Cortex of kidney (tissue), 1 donor: ENCODE measurements around the gene WDFY4.

ENCODE experiments used
- DNase-seq: peaks from one replicate; lab custom pipeline; 2025; lab: John Stamatoyannopoulos, UW

WDFY4 gene

GRCh38 chr10:48945441-48946130, 260.9 kb downstream of the WDFY4 start:
- no peak for DNase-seq

DNA sequence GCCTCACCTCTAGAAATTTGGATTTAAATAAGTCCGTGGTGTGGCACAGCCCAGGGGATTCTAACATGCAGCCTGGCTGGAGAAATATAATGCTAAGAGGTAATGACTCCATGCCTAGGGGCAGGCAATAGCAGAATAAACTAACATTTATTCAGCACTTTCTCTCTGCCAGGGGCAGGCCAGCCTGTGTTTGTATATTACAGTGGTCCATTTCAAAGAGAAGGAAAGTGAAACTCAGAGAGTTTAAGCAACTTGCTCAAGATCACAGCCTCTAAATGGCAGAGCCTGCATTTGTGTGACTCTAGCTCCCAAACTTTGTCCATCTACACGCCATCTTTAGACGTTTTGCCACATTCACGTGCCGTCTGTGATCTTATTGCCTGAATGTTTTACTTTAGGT, 261.7 kb downstream of the WDFY4 start:
- no peak for DNase-seq

GRCh38 chr10:48946891-48947500, 262.3 kb downstream of the WDFY4 start:
- DNase-seq: no peak

DNA sequence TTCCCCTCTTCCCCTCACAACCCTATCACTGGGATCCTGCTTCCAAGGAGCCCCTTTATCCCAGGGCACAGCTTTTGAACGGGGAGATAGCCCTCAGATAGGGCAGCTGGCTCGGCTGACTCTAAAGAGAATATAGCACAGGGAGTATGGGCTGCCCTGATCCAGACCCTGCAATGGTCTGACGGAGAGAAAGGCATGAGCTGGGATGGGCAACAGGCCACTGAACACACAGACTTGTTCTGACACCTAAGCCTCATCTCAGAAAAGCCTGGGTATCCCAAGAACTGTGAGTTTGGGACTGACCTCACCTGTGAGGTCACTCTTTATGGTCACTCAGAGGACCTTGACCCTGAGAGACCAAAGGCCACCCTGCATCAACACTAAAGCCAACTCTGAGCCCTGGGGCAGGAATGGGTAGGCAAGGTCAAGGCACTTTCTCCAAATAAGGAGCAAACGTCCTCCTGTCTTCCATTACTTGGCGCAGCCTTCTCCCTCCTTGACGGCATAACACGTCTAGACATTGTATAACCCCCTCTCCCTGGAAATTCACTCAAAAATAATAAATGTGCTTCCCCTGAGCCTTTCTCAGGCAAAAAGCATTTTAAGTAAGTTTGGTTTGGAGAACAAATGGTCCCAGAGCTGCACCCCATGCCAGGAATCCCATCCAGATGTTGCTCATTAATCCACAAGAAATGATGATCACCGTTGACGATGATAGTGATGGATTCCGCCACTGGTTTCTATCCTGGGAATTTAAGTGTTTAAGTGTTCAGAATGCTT, 263.2 kb downstream of the WDFY4 start:
- DNase-seq: no peak

DNA sequence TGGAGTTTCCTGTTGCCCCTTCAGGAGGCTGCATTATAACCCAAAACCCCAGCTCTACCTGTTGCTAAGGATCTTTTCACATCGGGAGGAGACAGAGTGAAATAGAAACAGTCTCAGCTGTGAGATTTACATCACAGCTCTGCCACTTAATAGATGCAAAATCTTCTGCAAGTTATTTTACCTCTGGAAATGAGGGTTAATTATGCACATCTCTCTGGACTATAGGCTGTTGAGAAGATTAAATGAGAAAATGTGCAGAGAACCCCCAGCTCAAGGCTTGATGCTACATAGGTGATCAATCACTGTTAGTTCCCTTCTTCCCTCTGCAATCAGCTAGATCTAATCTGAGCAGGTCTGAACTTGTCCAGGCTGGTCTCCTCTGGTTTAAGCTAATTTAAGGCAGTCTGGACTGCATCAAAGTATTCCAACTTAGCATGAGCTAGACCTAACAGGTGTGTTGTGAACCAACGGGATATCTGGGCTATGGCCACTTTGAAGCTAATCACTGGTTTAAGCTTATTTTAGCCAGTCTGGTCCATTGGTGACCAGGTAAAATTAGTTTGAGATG, 263.9 kb downstream of the WDFY4 start:
- DNase-seq: no peak

GRCh38 chr10:48951707-48952106, 267.0 kb downstream of the WDFY4 start:
- no peak for DNase-seq

GRCh38 chr10:48957361-48958151, 272.9 kb downstream of the WDFY4 start:
- no peak for DNase-seq

DNA sequence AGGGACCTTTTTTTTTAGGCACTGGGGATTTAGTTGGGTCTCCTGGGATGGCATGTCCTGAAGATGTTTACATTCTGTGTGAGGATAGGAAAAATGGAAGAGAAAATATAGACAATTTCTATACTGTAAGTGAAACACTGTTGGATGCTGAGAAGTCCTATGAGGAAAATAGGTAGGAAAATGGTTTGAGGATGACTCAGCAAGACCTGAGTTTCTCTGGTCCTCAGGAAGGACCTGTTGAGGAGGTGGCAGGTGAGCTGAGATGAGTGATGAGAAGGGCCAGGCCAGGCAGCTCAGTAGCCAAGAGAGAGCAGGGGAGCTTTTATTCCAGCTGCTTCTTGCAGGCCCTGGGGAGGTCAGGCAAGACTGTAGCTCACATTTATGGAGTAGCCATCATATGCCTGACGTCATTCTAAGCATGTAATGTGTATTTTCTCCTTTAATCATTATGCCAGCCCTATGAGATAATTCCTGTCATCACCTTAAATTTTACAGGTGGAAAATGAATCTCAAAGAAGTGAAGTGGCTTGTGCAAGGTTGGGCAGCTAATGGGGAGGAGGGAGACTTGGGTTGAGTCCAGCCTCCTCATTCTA, 274.0 kb downstream of the WDFY4 start:
- DNase-seq: no peak

DNA sequence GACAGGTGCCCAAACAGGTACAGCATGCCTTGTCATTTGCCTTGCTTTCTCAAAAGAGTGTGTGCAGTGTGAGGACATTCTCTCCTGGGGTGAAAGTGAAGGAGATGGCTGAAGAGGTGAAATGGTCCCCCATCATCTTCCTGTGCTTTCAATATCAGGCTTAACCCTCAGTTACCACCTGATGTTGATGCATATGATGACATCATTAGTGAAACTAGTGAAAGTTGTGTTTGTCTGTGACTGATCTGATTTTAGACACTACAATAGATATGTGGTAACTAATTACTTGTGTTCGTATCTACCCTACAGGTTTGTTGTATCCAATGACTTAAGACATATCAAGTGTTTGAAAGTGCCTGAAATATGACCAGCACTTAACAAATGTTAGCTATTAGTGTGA, 279.4 kb downstream of the WDFY4 start:
- no peak for DNase-seq

- DNase-seq: no peak
Observed at GRCh38 chr10:48965460-48965859, 280.8 kb downstream of the WDFY4 start.

DNA sequence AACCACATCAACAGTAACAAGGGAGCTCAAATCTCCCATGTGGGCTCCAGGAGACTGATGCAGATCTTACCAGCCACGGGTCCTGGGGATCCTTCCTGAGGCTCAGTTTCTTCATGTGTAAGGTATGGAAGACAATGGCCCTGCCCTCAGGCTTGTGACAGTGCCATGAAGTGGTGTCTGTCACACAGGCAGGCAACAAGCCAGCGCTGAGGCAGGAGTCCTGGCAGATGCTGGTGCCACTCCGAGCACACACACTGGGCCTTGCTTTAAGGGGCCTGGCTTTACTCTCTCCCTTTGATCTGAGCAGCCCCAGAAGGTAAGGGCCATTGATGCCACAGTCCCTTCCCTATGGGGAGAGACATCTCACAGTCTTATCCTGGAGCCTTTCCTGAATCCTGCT, 283.4 kb downstream of the WDFY4 start:
- DNase-seq: no peak

DNA sequence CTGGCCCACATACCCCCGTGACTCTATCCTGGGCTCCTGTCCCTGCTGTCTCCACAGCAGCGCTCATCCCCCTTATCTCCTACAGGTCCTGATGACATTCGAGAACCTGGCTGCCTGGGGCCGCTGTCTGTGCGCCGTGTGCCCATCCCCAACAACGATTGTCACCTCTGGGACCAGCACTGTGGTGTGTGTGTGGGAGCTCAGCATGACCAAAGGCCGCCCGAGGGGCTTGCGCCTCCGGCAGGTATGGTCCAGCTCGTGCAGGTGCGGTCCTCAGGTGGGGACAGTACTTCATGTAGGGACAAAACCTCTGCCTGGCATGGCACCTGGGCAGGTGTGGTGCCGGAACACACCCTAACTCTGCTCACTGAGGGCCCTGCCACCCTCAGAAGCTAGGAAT, 285.4 kb downstream of the WDFY4 start:
- no peak for DNase-seq

DNA sequence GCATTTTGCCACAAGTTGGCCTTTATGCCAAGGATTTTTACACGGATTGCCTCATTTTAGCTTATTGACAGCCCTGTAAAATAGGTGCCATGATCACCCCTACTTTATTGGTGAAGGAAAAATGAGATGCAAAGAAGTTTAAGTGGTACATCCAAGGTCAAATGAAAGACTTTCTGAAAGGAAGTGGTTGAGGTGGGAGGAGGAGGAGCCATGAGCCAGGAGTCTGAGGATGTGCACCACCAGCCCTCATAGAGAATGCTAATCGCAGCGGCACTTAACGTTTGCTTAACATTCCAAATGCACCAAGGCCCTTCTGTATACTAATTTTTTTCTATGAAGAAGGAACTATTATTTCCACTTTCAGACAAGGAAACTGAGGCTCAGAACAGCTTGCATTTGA, 286.0 kb downstream of the WDFY4 start:
- DNase-seq: no peak

DNA sequence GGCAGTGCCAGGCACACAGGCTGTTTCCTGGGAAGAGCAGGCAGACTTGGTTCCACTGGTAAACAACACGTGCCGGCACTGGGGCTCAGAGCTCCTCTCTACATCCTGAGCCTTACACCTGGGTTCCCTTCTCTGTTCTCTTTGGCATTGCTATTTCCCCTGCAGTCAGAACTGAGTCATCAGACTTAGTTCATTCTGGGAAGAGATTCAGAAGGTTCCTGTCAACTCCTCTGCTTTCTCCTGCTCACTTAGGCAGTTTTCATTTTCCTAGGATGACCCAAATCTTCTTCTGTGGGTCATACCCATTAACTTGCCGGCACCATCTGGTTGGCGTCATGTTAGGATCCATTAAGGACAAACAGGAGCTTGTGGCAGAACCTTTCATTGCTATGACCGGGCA, 288.4 kb downstream of the WDFY4 start:
- DNase-seq: no peak

DNA sequence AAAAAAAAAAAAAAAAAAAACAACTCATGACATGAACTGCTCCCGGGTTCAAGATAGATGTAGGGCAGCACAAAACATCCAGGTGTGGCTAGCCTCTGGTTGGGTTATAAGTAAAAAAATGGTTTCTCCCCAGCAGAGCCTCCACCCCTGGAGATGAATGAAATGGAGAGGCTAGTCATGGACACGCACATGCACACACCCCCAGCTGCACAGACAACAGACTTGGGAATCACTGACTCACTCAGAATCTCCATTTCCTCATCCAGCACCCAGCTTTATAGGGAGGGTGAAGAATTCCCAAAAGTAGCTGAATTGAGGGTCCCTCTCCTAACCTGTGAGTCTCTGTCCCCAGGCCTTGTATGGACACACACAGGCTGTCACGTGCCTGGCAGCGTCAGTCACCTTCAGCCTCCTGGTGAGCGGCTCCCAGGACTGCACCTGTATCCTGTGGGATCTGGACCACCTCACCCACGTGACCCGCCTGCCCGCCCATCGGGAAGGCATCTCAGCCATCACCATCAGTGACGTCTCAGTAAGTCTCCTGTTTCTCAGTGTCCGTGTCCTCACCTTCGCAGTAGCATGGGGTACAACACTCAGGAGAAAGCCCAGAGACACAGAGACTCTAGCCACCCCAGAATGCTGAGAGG, 290.0 kb downstream of the WDFY4 start:
- no peak for DNase-seq

DNA sequence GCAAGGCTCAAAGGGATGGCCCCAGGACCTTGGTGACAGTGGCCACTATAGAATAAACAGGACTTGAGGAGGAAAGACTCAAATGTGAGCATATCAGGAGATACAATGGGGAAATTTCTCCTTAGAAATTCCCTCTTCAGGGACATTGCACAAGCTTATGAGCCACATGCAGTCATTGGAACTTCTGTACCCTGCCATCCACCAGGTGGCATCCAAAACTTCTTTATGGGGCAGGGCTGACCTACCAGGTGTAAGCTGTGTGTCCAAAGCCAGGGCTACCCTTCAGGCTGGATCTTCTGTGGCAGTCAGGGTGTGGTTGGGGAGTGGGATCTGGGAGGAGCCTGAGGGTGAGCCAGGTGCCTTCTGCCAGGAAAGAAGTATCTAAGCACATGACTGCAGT, 291.5 kb downstream of the WDFY4 start:
- DNase-seq: no peak

DNA sequence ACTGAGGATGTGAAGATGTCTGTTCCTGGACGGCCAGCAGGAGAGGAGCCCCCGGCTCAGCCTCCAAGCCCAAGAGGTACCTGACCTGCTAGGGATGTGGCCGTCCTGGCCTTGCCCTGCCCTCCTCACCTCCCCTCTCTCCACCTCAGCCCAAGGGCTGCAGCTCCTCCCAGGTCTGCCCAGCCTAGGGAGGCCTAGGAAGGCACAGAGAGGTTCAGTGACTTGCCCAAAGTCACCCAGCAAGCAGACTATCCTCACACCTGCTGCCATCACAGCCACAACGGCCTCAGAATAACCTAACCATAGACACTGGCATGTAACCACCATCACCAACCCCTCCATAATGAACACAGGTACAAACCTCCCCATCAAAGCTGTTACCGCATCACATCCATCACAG, 293.6 kb downstream of the WDFY4 start:
- no peak for DNase-seq

- DNase-seq: no peak
Observed at GRCh38 chr10:48981310-48981907, 296.7 kb downstream of the WDFY4 start.

GRCh38 chr10:48982584-48982983, 297.9 kb downstream of the WDFY4 start:
- no peak for DNase-seq

DNA sequence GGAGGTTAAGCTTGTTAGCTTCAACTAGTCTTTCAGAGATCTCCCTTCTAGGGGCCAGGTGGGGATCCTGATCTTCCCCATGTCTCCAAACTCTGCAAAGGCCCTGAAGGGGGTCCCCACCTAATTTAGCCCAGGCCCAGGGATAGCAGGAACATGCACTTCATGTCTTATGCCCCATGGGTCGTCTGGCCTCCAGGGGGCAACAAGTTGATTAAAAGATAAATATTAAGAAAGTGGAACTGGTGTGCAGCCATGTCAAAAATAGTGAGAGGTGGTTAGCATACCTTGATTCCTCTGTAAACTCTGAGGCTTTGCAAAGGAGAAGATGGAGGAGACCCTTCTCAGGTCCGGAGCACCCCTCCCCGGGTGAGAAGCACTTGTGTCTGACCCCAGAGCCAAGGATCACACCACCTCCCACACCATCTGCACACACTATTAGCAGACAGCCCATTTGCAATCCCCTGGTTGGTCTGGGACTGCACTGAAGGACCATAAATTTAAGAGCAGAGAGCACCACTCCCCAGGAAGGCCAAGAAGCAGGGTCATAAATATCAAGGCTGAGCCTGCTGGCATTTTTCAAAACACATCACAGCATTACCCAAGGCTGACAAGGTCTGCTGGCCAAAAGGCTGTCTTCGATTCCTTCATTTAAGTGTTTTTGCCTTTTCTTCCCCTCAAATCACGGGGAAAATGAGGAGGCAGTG, 299.1 kb downstream of the WDFY4 start:
- DNase-seq: no peak
